HG02798 (cell line): Measurements from ENCODE around the gene NUP133.

Source experiments
- ATAC-seq: cut with Tn5 transposase; IDR thresholded peaks from one replicate; pipeline ENCODE4 v1.9.1; 2021; ENCODE audit warnings: mild to moderate bottlenecking; ENCODE audit not compliant: unreplicated experiment, poor library complexity

Gene NUP133

DNA sequence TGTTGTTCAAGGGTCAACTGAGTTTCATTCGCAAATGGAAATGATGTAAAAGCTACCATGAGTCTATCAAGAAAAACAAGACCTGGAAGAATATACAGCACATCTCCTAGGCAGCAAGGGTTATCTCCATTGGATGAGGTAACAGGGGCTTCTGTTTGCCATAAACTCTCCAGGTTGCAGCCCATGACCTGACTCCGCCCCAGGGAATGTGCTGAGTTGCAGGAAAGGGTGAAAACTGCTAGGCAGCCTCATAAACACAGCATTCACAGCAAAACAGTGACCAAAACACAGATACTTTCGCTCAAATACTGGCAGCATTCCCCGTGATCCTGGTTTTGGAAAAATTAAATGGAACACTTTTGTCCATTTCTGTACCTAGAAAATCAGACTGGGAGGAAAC lies 54.1 kb downstream of the NUP133 start:
- no peak for ATAC-seq

GRCh38 chr1:229452956-229453801 lies 55.0 kb downstream of the NUP133 start:
- ATAC-seq = no peak

GRCh38 chr1:229448845-229449244 lies 59.3 kb downstream of the NUP133 start:
- ATAC-seq = no peak

DNA sequence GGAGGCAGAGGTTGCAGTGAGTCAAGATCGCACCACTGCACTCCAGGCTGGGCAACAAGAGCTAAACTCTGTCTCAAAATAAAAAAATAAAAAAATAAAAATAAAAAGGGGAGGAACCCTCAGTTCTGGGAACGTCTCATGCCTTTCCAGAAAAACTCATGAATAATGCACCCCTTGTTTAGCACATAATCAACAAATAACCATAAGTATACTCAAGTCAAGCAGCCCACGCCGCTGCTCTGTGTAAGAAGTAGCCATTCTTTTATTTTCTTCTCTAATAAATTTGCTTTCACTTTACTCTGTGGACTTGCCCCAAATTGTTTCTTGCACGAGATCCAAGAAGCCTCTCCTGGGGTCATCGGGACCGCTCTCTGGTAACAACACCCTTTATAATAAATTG lies 59.8 kb downstream of the NUP133 start:
- no peak for ATAC-seq

- ATAC-seq = no peak
Measured at GRCh38 chr1:229447809-229448252, 60.3 kb downstream of the NUP133 start.

- no peak for ATAC-seq
Measured at GRCh38 chr1:229445828-229446227, 62.3 kb downstream of the NUP133 start.

DNA sequence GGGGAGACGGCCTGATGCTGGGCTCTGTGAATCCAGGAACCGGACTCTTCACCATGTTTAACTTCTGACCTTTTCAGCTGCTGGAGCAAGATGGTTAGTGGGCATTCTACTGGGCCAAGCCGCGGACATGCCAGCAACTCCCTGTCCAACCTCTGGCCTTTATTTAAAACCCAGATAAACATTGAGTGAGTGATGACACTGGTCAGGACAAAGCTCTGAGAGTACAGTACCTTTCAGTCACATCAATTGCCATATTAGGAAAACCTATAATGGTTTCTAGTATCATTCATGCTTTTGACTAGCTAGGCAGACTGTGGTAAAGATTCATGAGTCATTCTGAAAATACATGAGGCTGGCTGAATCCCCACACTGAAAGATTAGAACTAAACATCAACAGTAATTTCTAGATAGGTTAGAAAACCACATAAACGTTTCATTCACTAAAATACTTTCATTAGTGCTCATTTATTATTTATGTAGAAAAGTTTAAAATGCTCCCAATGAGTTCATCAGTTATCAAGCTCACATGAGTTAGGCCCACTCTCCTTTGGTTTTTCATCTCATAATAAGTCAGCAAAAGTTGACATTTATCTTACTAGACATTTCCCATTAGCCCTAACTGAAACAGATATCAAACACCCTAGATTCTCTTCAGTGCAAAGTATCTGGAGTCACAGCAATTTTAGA lies 67.1 kb downstream of the NUP133 start:
- peak; percentile 98 for ATAC-seq

DNA sequence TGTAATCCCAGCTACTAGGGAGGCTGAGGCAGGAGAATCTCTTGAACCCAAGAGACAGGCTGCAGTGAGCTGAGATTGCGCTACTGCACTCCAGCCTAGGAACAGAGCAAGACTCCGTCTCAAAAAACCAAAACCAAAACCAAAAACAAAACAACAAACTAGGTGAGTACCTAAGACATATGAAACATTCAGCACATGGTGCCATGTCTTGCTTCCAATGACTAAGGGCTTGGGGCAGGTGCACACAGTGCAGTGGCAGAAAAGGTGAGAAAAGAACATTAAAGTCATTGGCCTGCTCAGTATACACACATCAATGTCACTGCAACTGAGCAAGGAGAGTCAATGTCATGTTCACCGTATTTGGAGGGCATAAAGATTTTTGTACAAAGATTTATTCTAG lies 70.1 kb downstream of the NUP133 start:
- no peak for ATAC-seq

DNA sequence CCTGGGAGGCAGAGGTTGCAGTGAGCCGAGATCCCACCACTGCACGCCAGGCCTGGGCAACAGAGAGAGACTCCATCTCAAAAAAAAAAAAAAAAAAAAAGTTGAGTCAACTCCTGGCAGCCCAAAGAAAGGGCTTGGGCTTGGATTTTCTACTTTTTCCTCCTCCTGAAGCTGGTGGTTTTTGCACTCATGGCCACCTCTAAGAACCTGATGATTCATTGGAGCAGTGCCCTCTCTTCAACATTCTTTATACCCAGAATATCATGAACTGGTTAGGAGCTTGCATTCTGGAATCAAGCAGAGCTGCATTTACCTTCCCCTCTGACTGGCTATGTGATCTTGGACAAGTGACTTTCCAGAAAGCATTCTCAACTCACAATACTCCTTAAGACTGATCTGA lies 70.7 kb downstream of the NUP133 start:
- no peak for ATAC-seq

GRCh38 chr1:229436201-229436600 lies 71.9 kb downstream of the NUP133 start:
- ATAC-seq = no peak

DNA sequence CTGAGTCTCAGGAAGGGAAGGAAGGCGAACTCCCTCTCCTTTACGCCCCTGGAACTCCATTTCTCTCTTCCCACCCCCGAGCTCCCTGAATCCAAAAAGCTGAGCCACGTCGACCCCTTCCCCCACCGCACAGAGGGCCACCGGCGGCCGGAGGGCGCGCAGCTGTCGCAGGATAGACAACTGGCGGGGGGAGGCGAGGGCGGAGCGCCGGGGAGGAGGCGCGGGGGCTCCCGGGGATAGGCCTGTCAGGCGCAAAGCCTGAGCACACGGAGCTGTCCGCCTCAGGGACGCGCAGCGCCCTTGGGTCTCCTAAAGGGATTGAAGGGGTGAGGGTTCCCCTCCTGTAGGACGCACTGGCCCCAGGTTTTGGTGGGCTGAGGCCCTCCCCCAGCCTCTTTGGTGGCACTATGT lies 73.5 kb downstream of the NUP133 start:
- ATAC-seq = no peak

DNA sequence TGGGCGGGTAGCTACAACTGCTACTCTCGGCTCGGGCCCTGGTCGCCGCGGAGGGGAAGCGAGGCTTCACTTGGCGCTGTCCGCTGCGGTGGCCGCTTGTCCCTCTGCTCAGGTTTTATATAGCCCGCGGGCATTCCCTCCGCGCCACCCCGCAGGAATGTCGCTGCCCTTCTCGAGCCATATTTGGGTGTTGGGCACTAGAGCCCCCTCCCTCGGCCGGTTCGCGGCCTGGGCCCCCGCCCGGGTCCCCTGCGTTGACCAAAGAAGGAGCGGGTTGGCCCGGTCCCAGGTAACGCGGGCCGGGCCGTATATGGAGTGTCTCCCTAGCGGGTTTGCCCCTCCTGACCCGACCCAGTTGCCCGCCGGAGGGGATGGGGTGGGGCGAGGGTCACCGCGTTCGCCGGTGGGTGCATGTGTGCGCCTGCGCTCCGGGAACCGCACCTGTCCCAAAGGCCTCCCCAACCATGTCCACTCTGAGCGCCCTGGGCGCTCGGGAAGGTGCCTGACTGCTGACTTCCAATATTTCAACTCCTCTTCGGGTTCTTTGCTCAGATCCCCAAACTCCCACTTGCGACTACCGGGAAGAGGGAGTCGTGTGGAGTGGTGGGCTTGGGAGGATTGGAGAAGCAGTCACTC lies 74.0 kb downstream of the NUP133 start, which contains the start of gene ACTA1:
Gene ACTA1 (minus strand): TSS at position 90 of the 636 bp plus-strand sequence. CDS start 979 bp downstream, outside the sequence.
- no peak for ATAC-seq

- ATAC-seq = no peak
Measured at GRCh38 chr1:229433364-229434004, 74.7 kb downstream of the NUP133 start.

GRCh38 chr1:229432905-229433304 lies 75.2 kb downstream of the NUP133 start:
- no peak for ATAC-seq

DNA sequence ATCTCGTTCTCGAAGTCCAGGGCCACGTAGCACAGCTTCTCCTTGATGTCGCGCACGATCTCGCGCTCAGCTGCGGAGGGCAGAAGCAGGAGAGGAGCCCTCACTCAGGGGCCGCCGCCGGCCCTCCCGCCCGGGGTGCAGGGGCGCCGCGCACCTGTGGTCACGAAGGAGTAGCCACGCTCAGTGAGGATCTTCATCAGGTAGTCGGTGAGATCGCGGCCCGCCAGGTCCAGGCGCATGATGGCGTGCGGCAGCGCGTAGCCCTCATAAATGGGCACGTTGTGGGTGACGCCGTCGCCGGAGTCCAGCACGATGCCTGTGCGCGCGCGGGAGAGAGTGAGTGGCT lies 76.1 kb downstream of the NUP133 start:
- no peak for ATAC-seq

GRCh38 chr1:229431284-229432115 lies 76.6 kb downstream of the NUP133 start:
- ATAC-seq = no peak

- no peak for ATAC-seq
Measured at GRCh38 chr1:229430761-229431283, 77.3 kb downstream of the NUP133 start.

- no peak for ATAC-seq
Measured at GRCh38 chr1:229428256-229428655, 79.9 kb downstream of the NUP133 start.

- ATAC-seq = no peak
Measured at GRCh38 chr1:229427572-229427971, 80.6 kb downstream of the NUP133 start.
